GM18502 (cell line): ENCODE results near the gene TPST2.
"Not testable (repeated sequence)": the region's sequence is repeated elsewhere in the genome, so short reads cannot be mapped to it uniquely, and the experiment has no call there.

Experiments
- ATAC-seq: cut with Tn5 transposase; IDR thresholded peaks from one replicate; pipeline ENCODE4 v1.9.1; 2021; ENCODE audit warnings: mild to moderate bottlenecking; ENCODE audit not compliant: unreplicated experiment, poor library complexity

The TPST2 gene

GRCh38 chr22:26589845-26590736, at the start of gene TPST2:
TSS of gene TPST2 (minus strand) at chr22:26590132. CDS start at chr22:26541630, 48,502 bp downstream.
- no peak for ATAC-seq

GRCh38 chr22:26636296-26636695, 46.4 kb upstream of the TPST2 start:
- no peak for ATAC-seq

GRCh38 chr22:26635117-26635516, 45.2 kb upstream of the TPST2 start:
- no peak for ATAC-seq

- no peak for ATAC-seq
Observed at GRCh38 chr22:26634189-26634588, 44.3 kb upstream of the TPST2 start.

GRCh38 chr22:26632422-26633155, 42.7 kb upstream of the TPST2 start:
- ATAC-seq = no peak

- no peak for ATAC-seq
Observed at GRCh38 chr22:26631282-26631681, 41.4 kb upstream of the TPST2 start.

- no peak for ATAC-seq
Observed at GRCh38 chr22:26629988-26630761, 40.2 kb upstream of the TPST2 start.

GRCh38 chr22:26624803-26625202, 34.9 kb upstream of the TPST2 start:
- no peak for ATAC-seq

- no peak for ATAC-seq
Observed at GRCh38 chr22:26623984-26624383, 34.1 kb upstream of the TPST2 start.

GRCh38 chr22:26621663-26622062, 31.7 kb upstream of the TPST2 start, which contains the start of gene CRYBA4:
TSS of gene CRYBA4 (plus strand) at chr22:26621963. CDS start at chr22:26622597, 634 bp downstream.
- ATAC-seq = no peak

GRCh38 chr22:26620197-26620596, 30.3 kb upstream of the TPST2 start:
- no peak for ATAC-seq

GRCh38 chr22:26619510-26619909, 29.6 kb upstream of the TPST2 start:
- no peak for ATAC-seq

- no peak for ATAC-seq
Observed at GRCh38 chr22:26618455-26618854, 28.5 kb upstream of the TPST2 start.

GRCh38 chr22:26617271-26618199, 27.6 kb upstream of the TPST2 start, which contains the start of gene CRYBB1:
TSS of gene CRYBB1 (minus strand) at chr22:26618027. CDS start at chr22:26616319, 1,708 bp downstream.
- no peak for ATAC-seq

- ATAC-seq = no peak
Observed at GRCh38 chr22:26616650-26617049, 26.7 kb upstream of the TPST2 start.

- no peak for ATAC-seq
Observed at GRCh38 chr22:26615830-26616435, 26.0 kb upstream of the TPST2 start.

- no peak for ATAC-seq
Observed at GRCh38 chr22:26615149-26615548, 25.2 kb upstream of the TPST2 start.

GRCh38 chr22:26614322-26614721, 24.4 kb upstream of the TPST2 start:
- ATAC-seq = no peak

- not testable (repeated sequence) for ATAC-seq
Observed at GRCh38 chr22:26613753-26614152, 23.8 kb upstream of the TPST2 start.
